Spinal cord (tissue), 10 donors: ENCODE results near the gene CHRFAM7A. TPM values are rescaled to one million over a fixed set of nuclear protein-coding genes. Genes with fewer than 3 reads are reported as not detected.
"Not testable (repeated sequence)": the region's sequence is repeated elsewhere in the genome, so short reads cannot be mapped to it uniquely, and the experiment has no call there.

Experiments
- DNase-seq, 6 donors: peaks; one replicate each; pipeline versions ENCODE4 v3.0.0 to v3.0.0-alpha.2; 2013 to 2015; ENCODE audit warnings: low spot score in 6 of 6, low read depth in 4 of 6
- H3K27ac ChIP-seq: one replicate; pipeline ENCODE4 v1.5.1; 2013; ENCODE audit warnings: low read depth, low read length, control low read depth
- H3K27me3 ChIP-seq: one replicate; pipeline ENCODE4 v1.6.1; 2013; ENCODE audit warnings: low read length; ENCODE audit not compliant: control insufficient read depth, insufficient read depth
- H3K36me3 ChIP-seq: one replicate; pipeline ENCODE4 v1.6.1; 2013; ENCODE audit warnings: low read length; ENCODE audit not compliant: control insufficient read depth, insufficient read depth
- H3K4me1 ChIP-seq: one replicate; pipeline ENCODE4 v1.6.1; 2013; ENCODE audit warnings: low read length; ENCODE audit not compliant: control insufficient read depth, insufficient read depth
- H3K4me3 ChIP-seq: one replicate; pipeline ENCODE4 v1.5.1; 2013; ENCODE audit warnings: low read depth, low read length, control low read depth
- H3K9me3 ChIP-seq: one replicate; pipeline ENCODE4 v1.6.1; 2013; ENCODE audit warnings: low read length; ENCODE audit not compliant: control insufficient read depth, insufficient read depth
- WGBS: methylation state at CpG from one replicate; pipeline ENCODE4 v1.1.5; 2013; ENCODE audit warnings: missing lambda C conversion rate; ENCODE audit not compliant: insufficient coverage; 5-methylcytosine and 5-hydroxymethylcytosine counted together
- polyA plus RNA-seq, 2 donors: library from polyadenylated mRNA; unstranded; fragments of 120-200 nt; gene quantifications; one replicate each; pipeline ENCODE4 v1.2.1, GENCODE V29; 2013; ENCODE audit not compliant: insufficient read length in 2 of 2
- total RNA-seq, 2 donors: library from RNA; depleted of rRNA in 1 of 2; stranded (reverse); fragments of 120-200 nt in 1 of 2; fragments of >200 nt in 1 of 2; gene quantifications; one replicate each; pipeline versions ENCODE4 v1.2.3 to v1.2.4, GENCODE V29; 2013 to 2014
- donor health status: healthy.

Gene CHRFAM7A
- total and polyA plus RNA-seq, 4 donors, result 3.2 to 10.9 (median 8.6) TPM

DNA sequence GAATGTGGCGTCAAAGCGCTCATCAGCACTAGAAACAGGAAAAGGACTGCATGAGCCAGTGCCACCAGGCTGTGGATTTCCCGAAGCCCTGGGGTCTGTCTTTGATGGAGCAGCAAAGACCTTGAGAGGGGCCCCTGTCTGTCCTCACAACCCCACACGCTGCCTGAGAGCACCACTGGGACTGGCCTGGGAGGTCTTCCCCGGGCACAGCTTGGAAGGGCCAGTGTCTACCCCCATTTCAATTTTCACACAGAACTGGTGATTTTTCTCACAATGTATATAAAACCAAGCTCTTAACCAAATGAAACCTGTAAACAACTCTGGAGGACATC, 16.3 kb downstream of the CHRFAM7A start:
- not testable (repeated sequence) for H3K27me3 ChIP-seq, H3K4me3 ChIP-seq, H3K36me3 ChIP-seq, H3K9me3 ChIP-seq, DNase-seq, H3K4me1 ChIP-seq, H3K27ac ChIP-seq
- no CpG with 5 or more reads among the region's 5 CpGs for WGBS

DNA sequence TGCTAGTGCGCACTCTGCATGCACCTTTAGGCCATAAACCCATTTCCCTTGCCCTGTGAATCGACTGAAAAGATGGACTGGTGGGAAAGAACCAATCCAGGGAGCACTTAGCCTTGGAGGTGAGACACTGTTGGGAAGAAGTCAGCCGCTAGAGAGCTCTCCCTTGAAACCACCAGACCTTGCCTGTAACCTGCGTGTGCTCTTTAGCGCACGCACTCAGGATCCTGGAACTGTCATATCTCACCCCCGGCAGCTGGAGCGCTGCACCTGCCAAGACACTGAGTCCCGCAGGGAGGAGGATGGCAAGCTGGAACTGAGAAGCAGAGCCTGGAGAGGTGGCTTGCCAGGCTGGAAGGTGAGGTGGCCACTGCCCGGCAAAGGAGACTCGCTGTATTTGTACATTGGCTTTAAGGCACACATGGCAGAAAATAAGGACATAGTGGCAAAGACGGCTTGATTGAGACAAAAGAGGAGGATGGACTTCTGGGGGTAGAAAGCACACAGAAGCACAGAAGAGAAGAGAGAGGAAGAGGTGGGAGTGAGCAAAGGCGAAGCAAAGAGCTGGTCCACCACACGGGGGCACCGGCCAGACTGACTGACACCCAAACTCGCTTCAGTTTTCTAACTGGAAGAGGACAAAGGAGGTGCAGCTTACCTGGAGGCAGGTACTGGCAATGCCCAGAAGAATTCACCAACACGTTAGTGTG, 16.8 kb downstream of the CHRFAM7A start:
- not testable (repeated sequence) for H3K4me3 ChIP-seq, H3K27ac ChIP-seq, H3K9me3 ChIP-seq, H3K27me3 ChIP-seq, H3K4me1 ChIP-seq, DNase-seq, H3K36me3 ChIP-seq
- no CpG with 5 or more reads among the region's 17 CpGs for WGBS

DNA sequence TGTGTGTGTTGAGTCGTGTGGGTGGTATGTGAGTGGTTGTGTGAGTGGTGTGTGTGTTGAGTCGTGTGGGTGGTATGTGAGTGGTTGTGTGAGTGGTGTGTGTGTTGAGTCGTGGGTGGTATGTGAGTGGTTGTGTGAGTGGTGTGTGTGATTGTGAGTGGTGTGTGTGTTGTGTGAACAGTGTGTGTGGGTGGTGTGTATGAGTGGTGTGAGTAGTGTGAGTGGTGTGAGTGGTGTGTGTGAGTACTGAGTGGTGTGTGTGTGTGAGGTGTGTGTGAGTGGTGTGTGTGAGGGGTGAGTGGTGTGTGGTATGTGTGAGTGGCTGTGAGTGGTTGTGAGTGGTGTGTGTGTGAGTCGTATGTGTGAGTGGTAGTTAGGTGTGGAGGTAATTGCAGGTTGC, 17.5 kb downstream of the CHRFAM7A start:
- not testable (repeated sequence) for H3K27ac ChIP-seq, H3K4me1 ChIP-seq, H3K9me3 ChIP-seq, H3K27me3 ChIP-seq, DNase-seq, H3K4me3 ChIP-seq, H3K36me3 ChIP-seq
- WGBS, result 20% methylated on average over 2 of the region's 4 CpGs

DNA sequence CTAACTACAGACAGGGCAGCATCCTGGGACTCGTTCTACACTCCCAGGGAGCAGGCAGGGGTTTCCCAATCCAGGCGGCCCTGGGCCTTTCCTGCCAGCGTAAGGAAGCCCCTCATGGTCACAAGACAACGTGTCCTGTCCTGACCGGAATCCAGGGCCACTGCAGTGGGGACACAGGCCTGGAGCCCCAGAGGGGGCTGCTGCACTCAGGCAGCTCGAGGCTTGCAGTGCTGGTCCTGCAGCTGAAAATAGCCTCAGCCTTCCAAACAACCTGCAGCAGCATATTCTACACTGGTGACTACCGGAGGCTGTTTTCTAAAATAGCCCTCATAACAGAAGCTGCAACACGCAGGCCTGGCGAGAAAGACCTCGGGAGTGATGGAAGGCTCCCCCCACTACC, 18.5 kb downstream of the CHRFAM7A start:
- H3K27me3 ChIP-seq, H3K9me3 ChIP-seq, H3K27ac ChIP-seq, H3K4me1 ChIP-seq, H3K36me3 ChIP-seq, DNase-seq, H3K4me3 ChIP-seq: not testable (repeated sequence)
- no CpG with 5 or more reads among the region's 10 CpGs for WGBS

DNA sequence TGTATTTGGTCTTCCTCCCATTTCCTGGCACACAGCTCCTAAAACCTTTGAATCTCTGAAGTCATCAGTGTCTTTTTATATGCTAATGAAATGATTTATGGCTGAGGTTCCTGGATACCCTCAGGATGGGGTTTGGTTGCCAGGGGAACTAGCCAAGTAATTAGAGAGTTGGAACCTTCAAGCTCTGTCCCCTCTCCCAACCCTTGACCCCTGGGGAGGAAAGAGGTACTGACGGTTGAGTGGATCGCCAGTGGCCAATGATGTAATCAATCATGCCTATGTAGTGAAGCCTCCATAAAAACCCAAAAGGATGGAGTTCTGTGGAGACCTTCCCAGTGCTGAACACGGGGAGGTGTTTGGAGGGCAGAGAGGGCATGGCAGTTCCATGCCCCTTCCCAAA, 25.1 kb downstream of the CHRFAM7A start:
- H3K4me1 ChIP-seq, H3K36me3 ChIP-seq, DNase-seq, H3K4me3 ChIP-seq, H3K27ac ChIP-seq, H3K9me3 ChIP-seq, H3K27me3 ChIP-seq: not testable (repeated sequence)
- no CpG with 5 or more reads among the region's 3 CpGs for WGBS

DNA sequence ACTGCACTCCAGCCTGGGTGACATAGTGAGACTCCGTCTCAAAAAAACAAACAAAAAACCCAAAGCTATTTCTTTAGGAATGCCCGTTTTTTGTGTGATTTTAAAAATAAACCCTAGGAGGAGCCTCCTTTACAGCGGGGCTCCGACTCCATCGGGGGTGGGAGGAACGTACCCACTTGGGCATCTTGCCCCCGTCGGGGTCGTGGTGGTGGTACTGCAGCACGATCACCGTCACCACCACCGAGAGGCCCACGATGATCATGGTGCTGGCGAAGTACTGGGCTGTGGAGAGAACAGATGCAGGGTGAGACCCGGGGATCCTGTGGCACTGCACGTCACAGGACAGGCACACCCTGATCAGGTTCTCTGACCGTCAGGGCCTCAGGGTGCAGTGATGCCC, 26.1 kb downstream of the CHRFAM7A start:
- not testable (repeated sequence) for H3K27me3 ChIP-seq, H3K36me3 ChIP-seq, H3K4me3 ChIP-seq, H3K9me3 ChIP-seq, H3K27ac ChIP-seq, H3K4me1 ChIP-seq, DNase-seq
- WGBS, result 95% methylated on average over 4 of the region's 17 CpGs

DNA sequence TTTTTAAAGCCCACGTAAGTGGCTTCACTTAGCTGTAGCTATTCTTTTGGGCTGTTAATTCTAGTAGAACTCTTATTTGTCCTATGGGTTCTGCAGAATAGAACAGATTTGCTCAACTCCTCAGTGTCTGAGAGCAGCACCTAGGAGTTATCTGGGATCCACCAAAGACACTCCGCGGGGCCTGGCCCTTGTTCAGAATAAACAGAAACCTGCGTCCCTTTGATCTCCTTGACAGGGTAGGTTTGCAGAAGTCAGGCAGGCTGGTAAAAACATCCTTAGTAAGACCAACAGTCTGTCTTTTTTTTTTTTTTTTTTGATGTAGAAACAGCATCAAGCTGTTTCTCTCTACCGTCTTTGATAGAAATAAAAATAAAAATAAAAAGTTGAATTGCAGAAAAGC, 31.9 kb downstream of the CHRFAM7A start:
- H3K4me1 ChIP-seq, H3K36me3 ChIP-seq: not testable (repeated sequence)
- no CpG with 5 or more reads among the region's 5 CpGs for WGBS

DNA sequence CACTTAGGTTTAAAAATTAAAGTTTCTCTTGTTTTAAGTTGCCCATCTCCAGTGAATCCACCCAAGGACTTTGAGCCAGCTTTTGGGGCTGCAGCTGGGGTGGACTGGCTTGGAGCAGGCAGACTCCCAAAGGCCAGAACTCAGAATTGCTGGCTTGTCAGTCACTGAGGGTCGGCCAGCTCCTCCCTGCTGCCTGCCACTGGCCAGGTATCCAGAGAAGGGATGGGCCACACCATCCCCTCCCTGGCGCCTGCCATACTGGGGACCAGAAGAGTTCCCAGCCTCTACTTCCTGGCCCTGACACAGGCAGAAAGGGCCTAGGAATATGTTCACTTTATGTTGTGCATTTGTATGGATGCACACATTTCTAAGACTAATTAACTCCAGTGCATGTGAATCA, 32.4 kb downstream of the CHRFAM7A start:
- no CpG with 5 or more reads among the region's 2 CpGs for WGBS

More for the DNA sequence above, 31.9 kb downstream of the CHRFAM7A start:
- not testable (repeated sequence) for DNase-seq, H3K9me3 ChIP-seq, H3K27me3 ChIP-seq, H3K4me3 ChIP-seq, H3K27ac ChIP-seq

DNA sequence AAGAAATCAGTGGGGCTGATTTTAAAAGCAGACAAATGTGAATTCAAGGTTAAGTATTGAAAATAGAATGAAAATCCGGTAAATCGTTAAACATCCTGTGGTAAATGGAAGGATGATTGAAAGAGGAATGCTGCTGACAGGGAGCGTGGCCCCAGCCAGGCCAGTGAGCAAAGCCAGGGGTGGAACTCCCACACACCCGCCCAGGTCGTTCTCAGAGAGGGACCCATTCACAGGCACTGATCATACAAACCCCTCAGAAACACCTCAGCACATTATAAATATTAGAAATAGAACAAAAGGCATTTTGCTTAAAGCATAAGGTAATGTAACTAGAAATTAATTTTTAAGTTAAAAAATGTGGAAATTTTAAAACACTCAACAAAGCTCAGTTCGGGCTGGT, 38.3 kb downstream of the CHRFAM7A start:
- H3K9me3 ChIP-seq, H3K4me3 ChIP-seq, DNase-seq, H3K27ac ChIP-seq, H3K36me3 ChIP-seq, H3K27me3 ChIP-seq, H3K4me1 ChIP-seq: not testable (repeated sequence)
- no CpG with 5 or more reads among the region's 6 CpGs for WGBS

More for the DNA sequence above, 32.4 kb downstream of the CHRFAM7A start:
- H3K27me3 ChIP-seq, H3K27ac ChIP-seq, H3K9me3 ChIP-seq, H3K4me3 ChIP-seq, H3K36me3 ChIP-seq, DNase-seq, H3K4me1 ChIP-seq: not testable (repeated sequence)

DNA sequence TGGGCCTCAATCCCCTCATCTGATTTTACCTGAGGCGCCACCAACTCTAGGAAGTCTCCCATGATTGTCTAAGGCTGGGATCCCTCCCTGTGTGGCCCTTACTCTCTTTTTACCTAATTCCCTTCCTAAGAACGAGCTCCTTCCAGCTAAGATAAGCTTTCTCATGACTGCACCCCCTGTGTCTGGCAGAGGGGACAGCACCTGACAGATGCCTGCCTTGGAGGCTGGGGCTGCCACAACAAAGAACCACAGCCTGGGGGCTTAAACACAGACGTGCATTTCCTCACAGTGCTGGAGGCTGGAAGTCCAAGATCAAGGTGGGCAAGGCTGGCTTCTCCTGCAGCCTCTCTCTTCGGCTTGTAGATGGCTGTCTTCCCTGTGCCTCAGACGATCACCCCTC, 43.5 kb downstream of the CHRFAM7A start:
- not testable (repeated sequence) for H3K27ac ChIP-seq, H3K27me3 ChIP-seq, H3K36me3 ChIP-seq, DNase-seq, H3K9me3 ChIP-seq, H3K4me3 ChIP-seq, H3K4me1 ChIP-seq
- WGBS, result no CpG with 5 or more reads among the region's 5 CpGs
